Stimulated activated CD8-positive, alpha-beta memory T cell treated with anti-CD3 and anti-CD28 coated beads, Interleukin-7, amount 100 ng/mL, for 4 hours (primary cell): ENCODE results near the gene GANC.

Source experiments
- DNase-seq, 2 donors: peaks; one replicate each; pipeline ENCODE4 v3.0.0-alpha.2; 2020; ENCODE audit warnings: low read depth in 2 of 2

GANC gene

GRCh38 chr15:42384597-42384996, 111.6 kb downstream of the GANC start:
- DNase-seq: no peak

- DNase-seq: no peak
These were observed 112.4 kb downstream of the GANC start for GRCh38 chr15:42385206-42385979.

- DNase-seq: no peak
These were observed 113.1 kb downstream of the GANC start for GRCh38 chr15:42385980-42386700.

- DNase-seq: no peak
These were observed 114.6 kb downstream of the GANC start for GRCh38 chr15:42387603-42388002.

GRCh38 chr15:42392309-42393024, 119.5 kb downstream of the GANC start:
- DNase-seq: no peak

GRCh38 chr15:42394106-42394505, 121.1 kb downstream of the GANC start:
- no peak for DNase-seq

- no peak for DNase-seq
These were observed 122.8 kb downstream of the GANC start for GRCh38 chr15:42395838-42396237.

- DNase-seq: no peak
These were observed 128.8 kb downstream of the GANC start for GRCh38 chr15:42401544-42402454.

- DNase-seq: no peak
These were observed 129.6 kb downstream of the GANC start for GRCh38 chr15:42402455-42403205.

GRCh38 chr15:42403389-42403788, 130.4 kb downstream of the GANC start:
- no peak for DNase-seq

- DNase-seq: no peak
These were observed 131.6 kb downstream of the GANC start for GRCh38 chr15:42404461-42405235.

GRCh38 chr15:42405863-42406482, 133.0 kb downstream of the GANC start:
- no peak for DNase-seq
